Mesothelial cell of epicardium (in vitro differentiated cells): ENCODE data around the gene PCDHGA10. TPM values are rescaled to one million over a fixed set of nuclear protein-coding genes. Genes with fewer than 3 reads are reported as not detected.

Experiments used
- DNase-seq, 2 experiments: peaks; one replicate each; pipeline ENCODE4 v3.0.0; 2021; ENCODE audit warnings: low spot score in 2 of 2; ENCODE audit not compliant: unreplicated experiment in 2 of 2
- H3K27ac Mint-ChIP-seq: 2 replicates; pipeline ENCODE4 v1.8.0; 2021; ENCODE audit warnings: mixed read lengths
- H3K27me3 Mint-ChIP-seq: 2 replicates; pipeline ENCODE4 v1.8.0; 2021; ENCODE audit warnings: low read depth, mixed read lengths
- H3K36me3 Mint-ChIP-seq: 2 replicates; pipeline ENCODE4 v1.8.0; 2021; ENCODE audit warnings: mixed read lengths
- H3K4me1 Mint-ChIP-seq: 2 replicates; pipeline ENCODE4 v1.8.0; 2021; ENCODE audit warnings: mixed read lengths
- H3K4me3 Mint-ChIP-seq: 2 replicates; pipeline ENCODE4 v1.8.0; 2021; ENCODE audit warnings: mild to moderate bottlenecking, moderate library complexity, mixed read lengths
- H3K9me3 Mint-ChIP-seq: 2 replicates; pipeline ENCODE4 v1.8.0; 2021; ENCODE audit warnings: mixed read lengths
- total RNA-seq: library from RNA; stranded (reverse); gene quantifications from 3 replicates; pipeline ENCODE4 v1.2.1, GENCODE V29; 2021
- TF ChIP-seq, protein P1 (sequence below): fragments of 200-600 bp; sonication (generic); IDR thresholded peaks from one replicate; pipeline ENCODE4 v1.5.0; 2021; ENCODE audit warnings: antibody characterized with exemption; ENCODE audit not compliant: unreplicated experiment

The PCDHGA10 gene
- total RNA-seq, 1 donor from 2014 or later, result 33.4 TPM

DNA sequence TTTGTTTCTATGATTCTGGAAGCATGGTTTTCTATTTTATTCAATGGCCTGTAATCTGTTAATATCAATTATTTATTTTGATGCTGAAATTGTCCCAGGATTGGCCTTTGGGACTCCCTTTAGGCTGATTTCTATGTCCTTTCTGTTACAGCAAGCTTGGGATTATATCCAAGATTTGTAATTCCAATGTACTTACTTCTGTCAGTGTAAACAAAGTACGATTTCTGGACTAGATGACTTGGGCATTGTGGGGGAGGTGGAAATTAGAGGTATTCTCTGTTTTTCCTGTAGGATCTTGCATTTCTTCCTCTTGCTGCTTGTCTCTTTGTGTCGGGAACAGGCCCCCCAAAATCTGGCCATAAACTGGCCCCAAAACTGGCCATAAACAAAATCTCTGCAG is 21.2 kb downstream of the PCDHGA10 start:
- Mint-ChIP-seq H3K4me3 (no peak overlapping the region), H3K27ac (no peak overlapping the region), H3K9me3 (peaks cover 60% of the 10 kb centered on the region), H3K36me3 (peaks cover 62% of the 10 kb centered on the region), H3K4me1 (no peaks in the 10 kb centered on the region), H3K27me3 (no peaks in the 10 kb centered on the region)
- no peak for DNase-seq
- TF ChIP-seq, protein P1, sequence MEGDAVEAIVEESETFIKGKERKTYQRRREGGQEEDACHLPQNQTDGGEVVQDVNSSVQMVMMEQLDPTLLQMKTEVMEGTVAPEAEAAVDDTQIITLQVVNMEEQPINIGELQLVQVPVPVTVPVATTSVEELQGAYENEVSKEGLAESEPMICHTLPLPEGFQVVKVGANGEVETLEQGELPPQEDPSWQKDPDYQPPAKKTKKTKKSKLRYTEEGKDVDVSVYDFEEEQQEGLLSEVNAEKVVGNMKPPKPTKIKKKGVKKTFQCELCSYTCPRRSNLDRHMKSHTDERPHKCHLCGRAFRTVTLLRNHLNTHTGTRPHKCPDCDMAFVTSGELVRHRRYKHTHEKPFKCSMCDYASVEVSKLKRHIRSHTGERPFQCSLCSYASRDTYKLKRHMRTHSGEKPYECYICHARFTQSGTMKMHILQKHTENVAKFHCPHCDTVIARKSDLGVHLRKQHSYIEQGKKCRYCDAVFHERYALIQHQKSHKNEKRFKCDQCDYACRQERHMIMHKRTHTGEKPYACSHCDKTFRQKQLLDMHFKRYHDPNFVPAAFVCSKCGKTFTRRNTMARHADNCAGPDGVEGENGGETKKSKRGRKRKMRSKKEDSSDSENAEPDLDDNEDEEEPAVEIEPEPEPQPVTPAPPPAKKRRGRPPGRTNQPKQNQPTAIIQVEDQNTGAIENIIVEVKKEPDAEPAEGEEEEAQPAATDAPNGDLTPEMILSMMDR, result no peak

DNA sequence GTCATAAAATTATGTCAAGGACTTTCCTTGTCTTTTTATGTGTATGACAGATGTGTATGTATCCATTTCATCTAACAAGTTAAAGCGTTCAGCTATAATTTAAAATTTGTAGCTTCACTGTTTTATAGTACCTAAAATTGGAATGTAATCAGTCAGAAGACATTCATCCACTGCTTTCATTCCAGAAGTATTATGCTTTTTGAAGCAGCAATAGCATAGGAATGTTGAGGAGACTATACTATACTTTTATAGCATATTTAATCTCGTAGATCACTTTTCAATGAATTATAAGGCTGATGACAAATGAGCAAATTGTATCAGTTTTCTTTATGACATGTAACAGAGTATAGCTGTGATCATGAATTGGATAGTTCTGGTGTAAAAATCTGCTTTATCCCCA is 24.4 kb downstream of the PCDHGA10 start:
- Mint-ChIP-seq H3K4me3 (no peak overlapping the region), H3K36me3 (peaks cover 73% of the 10 kb centered on the region), H3K27me3 (no peaks in the 10 kb centered on the region), H3K27ac (no peak overlapping the region), H3K9me3 (peaks cover 67% of the 10 kb centered on the region), H3K4me1 (no peaks in the 10 kb centered on the region)
- DNase-seq, result no peak
- TF ChIP-seq, protein P1, result no peak

DNA sequence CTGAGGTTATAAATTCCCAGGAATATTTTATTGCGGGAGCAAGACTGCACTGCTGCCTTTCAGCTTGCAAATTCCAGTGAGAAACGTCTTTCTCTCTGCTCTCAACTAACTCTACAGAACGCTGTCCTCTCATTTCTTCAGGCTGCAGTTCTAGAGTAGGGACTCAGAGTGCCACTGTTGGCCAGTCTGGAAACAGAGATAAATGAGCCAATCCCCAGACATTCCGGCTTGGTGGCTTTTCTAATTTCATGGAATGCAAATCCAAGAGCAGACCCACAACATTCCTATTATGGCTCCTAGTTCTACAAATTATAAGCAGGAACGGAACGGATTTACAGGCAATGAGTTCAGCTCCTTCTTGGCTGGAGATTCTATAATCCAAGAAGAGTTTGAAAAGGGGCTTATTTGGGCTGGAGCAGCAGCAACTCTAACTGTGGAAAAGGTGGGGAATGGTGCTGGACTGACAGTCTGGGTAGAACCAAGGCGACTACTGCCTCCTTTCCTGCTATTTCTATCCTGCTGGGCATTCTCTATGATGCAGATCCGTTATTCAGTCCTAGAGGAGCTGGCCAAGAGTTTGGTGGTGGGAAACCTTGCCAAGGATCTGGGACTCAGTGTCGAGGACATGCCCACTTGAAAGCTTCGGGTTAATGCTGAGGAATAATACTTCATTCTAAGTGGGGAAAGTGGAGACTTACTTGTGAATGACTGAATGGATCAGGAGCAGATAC is 26.8 kb downstream of the PCDHGA10 start:
- no peaks in the 10 kb centered on the region for H3K4me1 Mint-ChIP-seq
- DNase-seq, result no peak

DNA sequence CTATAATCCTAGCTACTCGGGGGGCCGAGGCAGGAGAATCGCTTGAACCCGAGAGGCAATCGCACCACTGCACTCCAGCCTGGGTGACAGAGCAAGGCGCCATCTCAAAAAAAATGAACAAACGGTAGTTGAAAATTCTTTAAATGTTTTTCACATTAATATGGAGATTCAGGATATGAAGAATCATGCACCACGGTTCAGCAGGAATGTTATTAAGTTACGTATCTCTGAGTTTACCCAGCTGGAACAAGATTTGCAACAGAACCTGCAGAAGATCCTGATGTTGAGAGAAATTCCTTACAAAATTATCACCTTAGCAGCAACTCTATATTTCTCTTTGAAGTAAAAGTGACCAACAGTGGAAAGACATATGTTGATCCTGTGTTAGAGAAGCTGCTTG is 27.6 kb downstream of the PCDHGA10 start:
- no peaks in the 10 kb centered on the region for H3K4me1 Mint-ChIP-seq
- peaks cover 75% of the 10 kb centered on the region for H3K36me3 Mint-ChIP-seq
- no peak for DNase-seq
- no peaks in the 10 kb centered on the region for H3K27me3 Mint-ChIP-seq
- peaks cover 67% of the 10 kb centered on the region for H3K9me3 Mint-ChIP-seq
- no peak overlapping the region for H3K4me3 Mint-ChIP-seq
- TF ChIP-seq, protein P1, result no peak
- H3K27ac Mint-ChIP-seq, result no peak overlapping the region

More for the DNA sequence above, 26.8 kb downstream of the PCDHGA10 start:
- TF ChIP-seq, protein P1, result no peak
- Mint-ChIP-seq H3K27ac (no peak overlapping the region), H3K9me3 (peaks cover 67% of the 10 kb centered on the region), H3K27me3 (no peaks in the 10 kb centered on the region), H3K36me3 (peaks cover 75% of the 10 kb centered on the region), H3K4me3 (no peak overlapping the region)

DNA sequence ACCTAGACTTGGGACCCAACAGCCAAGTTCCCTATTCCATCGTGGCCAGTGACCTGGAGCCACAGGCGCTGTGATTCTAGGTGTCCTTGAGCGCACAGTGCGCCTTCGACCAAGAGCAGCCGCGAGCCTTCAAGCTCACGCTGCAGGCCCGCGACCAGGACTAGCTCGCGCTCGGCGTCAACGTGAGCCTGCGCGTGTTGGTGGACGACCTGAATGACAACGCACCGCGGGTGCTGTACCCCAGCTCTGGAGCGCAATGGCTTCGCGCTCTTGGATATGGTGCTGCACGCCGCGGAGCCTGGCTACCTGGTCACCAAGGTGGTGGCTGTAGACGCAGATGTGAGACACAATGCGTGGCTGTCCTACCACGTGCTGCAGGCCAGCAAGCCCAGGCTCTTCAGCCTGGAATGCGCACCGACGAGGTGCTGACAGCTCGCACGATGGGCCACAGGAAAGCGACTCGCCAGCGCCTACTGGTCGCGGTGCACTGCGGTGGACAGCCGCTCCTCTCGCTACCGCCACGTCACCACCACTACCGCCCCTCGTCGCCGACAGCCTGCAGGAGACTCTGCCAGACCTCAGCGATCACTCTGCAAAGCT is 28.9 kb downstream of the PCDHGA10 start:
- peaks cover 72% of the 10 kb centered on the region for H3K36me3 Mint-ChIP-seq
- H3K4me3 Mint-ChIP-seq, result no peak overlapping the region
- no peaks in the 10 kb centered on the region for H3K4me1 Mint-ChIP-seq
- no peak overlapping the region for H3K27ac Mint-ChIP-seq
- no peaks in the 10 kb centered on the region for H3K27me3 Mint-ChIP-seq
- TF ChIP-seq, protein P1, result no peak
- H3K9me3 Mint-ChIP-seq, result peaks cover 64% of the 10 kb centered on the region
- no peak for DNase-seq
